Embryonic facial prominence (tissue), 1 donor: ENCODE data around the gene KRTAP5-9.
"Not testable (repeated sequence)": the region's sequence is repeated elsewhere in the genome, so short reads cannot be mapped to it uniquely, and the experiment has no call there.

Source experiments
- DNase-seq: peaks from one replicate; pipeline ENCODE4 v3.0.0-alpha.2; 2016; ENCODE audit errors: extremely low spot score

Gene KRTAP5-9

DNA sequence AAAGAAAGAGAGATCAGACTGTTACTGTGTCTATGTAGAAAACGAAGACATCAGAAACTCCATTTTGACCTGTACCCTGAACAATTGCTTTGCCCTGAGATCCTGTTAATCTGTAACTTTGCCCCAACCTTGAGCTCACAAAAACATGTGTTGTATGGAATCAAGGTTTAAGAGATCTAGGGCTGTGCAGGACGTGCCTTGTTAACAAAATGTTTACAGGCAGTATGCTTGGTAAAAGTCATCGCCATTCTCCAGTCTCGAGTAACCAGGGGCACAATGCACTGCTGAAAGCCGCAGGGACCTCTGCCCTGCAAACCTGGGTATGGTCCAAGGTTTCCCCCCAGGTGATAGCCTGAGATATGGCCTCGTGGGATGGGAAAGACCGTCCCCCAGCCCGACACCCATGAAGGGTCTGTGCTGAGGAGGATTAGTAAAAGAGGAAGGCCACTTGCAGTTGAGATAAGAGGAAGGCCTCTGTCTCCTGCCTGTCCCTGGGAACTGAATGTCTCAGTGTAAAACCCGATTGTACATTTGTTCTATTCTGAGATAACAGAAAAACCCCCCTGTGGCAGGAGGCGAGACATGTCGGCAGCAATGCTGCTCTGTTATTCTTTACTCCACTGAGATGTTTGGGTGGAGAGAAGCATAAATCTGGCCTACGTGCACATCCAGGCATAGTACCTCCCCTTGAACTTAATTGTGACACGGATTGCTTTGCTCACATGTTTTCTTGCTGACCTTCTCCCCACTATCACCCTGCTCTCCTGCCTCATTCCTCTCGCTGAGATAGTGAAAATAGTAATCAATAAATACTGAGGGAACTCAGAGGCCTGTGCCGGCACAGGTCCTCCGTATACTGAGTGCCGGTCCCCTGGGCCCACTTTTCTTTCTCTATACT, 13.3 kb upstream of the KRTAP5-9 start:
- DNase-seq = not testable (repeated sequence)

DNA sequence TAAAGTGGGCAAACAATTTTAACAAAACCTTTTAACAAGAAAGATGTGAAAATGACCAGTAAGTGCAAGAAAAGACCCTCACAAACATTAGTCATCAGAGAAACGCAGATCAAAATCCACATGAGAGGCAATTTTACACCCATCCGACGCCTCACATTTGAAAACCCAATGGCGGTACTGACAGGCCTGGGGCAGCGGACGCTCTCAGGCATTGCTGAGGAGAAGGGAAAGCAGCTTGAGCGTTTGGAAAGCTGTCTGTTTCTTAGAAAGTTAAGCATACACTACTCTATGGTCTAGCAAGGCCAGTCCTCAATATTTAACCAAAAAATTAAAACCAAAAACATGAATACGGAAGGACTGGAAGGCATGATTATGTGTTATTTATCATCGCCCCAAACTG, 12.4 kb upstream of the KRTAP5-9 start:
- DNase-seq = no peak

GRCh38 chr11:71537537-71537936, 10.7 kb upstream of the KRTAP5-9 start:
- DNase-seq = no peak

DNA sequence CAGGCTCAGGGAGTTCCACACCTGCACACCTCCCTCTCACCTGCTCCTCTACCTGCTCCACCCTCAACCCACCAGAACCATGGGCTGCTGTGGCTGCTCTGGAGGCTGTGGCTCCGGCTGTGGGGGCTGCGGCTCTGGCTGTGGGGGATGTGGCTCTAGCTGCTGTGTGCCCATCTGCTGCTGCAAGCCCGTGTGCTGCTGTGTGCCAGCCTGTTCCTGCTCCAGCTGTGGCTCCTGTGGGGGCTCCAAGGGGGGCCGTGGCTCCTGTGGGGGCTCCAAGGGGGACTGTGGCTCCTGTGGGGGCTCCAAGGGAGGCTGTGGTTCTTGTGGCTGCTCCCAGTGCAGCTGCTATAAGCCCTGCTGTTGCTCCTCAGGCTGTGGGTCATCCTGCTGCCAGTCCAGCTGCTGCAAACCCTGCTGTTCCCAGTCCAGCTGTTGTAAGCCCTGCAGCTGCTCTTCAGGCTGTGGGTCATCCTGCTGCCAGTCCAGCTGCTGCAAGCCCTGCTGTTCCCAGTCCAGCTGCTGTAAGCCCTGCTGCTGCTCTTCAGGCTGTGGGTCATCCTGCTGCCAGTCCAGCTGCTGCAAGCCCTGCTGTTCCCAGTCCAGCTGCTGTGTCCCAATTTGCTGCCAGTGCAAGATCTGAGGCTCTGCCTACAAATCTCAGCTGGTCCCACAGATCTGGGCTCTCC, 10.1 kb upstream of the KRTAP5-9 start, which contains the start of gene KRTAP5-8:
Gene KRTAP5-8, plus strand, starts transcription at position 49 of the 689 bp plus-strand sequence. Its CDS starts 31 bp downstream, at position 80.
- DNase-seq = not testable (repeated sequence)

- DNase-seq = no peak
These were observed 9.6 kb upstream of the KRTAP5-9 start for GRCh38 chr11:71538666-71538990.

- DNase-seq = no peak
These were observed 9.2 kb upstream of the KRTAP5-9 start for GRCh38 chr11:71539017-71539416.

DNA sequence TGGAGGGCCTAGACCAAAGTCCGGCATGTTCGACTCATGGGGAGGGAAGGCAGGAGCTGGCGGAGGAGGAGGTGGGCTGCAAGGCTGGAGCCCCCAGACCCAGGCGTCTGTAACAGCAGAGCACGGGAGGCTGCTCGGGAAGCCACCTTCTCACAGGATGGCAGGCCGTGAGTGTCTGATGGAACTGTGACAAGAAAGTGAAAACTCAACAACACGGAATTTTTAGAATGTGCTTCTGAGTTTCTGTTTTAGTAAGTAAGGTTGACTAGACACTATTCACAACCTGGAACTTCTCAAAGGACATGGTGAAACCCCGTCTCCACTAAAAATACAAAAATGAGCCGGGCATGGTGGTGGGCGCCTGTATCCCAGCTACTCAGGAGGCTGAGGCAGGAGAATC, 8.2 kb upstream of the KRTAP5-9 start:
- not testable (repeated sequence) for DNase-seq

DNA sequence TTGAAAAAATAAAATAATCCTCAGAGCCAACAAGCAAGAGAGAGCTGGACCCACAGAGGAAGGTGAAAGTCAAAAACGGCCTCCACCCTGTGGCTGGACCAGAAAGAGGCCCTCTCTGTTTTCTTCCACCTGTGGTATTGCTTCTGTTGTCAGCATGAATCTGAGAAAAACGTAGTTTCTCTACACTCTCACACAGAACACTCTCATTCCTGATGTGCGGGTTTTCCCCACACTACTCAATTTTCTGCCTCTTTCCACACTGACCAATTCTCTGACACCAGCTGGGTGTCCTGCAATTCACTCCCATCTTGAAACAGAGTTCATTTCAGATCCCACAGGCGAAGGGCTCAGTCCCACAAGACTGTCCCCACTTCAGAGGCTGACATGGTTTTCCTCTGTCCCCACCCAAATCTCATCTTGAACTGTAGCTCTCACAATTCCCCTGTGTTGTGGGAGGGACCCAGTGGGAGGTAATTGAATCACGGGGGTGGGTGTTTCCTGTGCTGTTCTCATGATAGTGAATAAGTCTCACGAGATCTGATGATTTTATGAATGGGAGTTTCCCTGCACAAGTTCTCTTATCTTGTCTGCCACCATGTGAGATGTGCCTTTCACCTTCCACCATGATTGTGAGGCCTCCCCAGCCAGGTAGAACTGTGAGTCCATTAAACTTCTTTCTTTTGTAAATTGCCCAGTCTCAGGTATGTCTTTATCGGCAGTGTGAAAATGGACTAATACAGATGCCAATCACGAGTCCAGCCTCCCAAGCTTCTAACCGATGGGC, 7.5 kb upstream of the KRTAP5-9 start:
- not testable (repeated sequence) for DNase-seq

DNA sequence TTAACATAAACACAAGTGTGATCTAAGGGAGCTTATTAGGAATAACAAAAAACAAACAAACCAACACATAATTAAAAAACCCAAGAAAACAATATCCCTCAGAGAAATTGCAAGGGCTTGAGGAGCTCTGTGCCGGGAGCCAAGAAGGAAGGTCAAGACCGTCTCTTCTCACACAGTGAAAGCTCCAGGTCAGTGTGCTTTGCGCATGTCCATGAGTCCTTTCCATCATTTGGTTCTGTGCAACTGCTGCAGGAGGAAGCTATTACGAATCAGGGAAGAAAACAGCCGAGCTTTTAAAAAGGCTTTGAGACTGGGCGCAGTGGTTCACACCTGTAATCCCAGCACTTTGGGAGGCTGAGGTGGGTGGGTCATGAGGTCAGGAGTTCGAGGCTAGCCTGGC, 5.8 kb upstream of the KRTAP5-9 start:
- no peak for DNase-seq

DNA sequence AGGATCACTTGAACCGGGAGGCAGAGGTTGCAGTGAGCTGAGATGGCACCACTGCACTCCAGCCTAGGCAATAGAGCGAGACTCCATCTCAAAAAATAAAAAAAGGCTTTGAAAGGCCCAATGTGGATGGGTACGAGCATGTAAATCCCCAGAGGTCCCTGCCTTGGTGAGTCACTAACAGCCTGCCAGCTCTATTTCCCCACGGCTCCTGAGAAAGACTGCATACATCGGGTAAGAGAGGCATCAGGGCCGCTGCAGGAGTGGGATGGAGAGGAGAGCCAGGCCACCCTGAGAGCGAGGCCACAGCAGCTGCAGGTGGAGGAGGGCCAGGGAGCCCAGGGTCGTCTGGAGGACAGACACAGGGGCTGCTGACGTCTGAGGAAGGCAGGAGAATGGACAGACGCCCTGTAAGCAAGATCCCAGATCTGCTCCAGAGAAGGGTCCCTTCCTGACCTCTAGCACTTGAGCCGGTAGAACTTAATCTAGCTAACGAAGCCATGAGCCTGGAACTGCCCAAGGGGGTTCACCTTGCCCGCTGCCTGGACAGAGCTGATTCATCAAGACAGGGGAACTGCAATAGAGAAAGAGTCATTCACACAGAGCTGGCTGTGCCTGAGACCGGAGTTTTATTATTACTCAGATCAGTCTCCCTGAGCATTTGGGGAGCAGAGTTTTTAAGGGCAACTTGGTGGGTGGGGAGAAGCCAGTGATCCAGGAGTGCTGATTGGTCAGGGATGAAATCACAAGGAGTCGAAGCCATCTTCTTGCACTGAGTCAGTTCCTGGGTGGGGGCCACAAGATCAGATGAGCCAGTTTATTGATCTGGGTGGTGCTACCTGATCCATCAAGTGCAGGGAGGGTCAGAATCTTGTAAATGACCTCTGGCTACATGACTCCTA, 5.1 kb upstream of the KRTAP5-9 start:
- no peak for DNase-seq

- no peak for DNase-seq
These were observed 4.4 kb upstream of the KRTAP5-9 start for GRCh38 chr11:71543866-71544265.

- DNase-seq = no peak
These were observed 3.5 kb upstream of the KRTAP5-9 start for GRCh38 chr11:71544525-71545214.

- DNase-seq = no peak
These were observed 2.7 kb upstream of the KRTAP5-9 start for GRCh38 chr11:71545405-71545966.

DNA sequence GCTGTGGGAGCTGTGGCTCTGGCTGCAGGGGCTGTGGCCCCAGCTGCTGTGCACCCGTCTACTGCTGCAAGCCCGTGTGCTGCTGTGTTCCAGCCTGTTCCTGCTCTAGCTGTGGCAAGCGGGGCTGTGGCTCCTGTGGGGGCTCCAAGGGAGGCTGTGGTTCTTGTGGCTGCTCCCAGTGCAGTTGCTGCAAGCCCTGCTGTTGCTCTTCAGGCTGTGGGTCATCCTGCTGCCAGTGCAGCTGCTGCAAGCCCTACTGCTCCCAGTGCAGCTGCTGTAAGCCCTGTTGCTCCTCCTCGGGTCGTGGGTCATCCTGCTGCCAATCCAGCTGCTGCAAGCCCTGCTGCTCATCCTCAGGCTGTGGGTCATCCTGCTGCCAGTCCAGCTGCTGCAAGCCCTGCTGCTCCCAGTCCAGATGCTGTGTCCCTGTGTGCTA, 514 bp downstream of the KRTAP5-9 start:
- no peak for DNase-seq

DNA sequence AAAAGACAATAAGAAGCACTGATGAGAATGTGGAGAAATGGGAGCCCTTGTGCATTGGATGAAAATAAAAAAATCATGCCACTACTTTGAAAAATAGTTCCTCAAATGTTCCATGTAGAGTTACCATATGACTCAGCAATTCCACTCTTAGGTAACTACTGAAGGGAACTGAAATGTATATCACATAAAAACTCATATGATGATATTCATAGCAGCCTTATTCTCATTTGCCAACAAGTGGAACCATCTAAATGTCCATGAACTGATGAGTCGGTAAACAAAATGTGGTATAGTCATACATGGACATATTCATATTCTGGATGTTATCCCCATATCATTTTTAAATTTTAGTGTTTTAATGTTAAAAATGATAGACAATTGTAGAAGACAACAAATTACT, 3.5 kb downstream of the KRTAP5-9 start:
- DNase-seq = no peak

- DNase-seq = no peak
These were observed 6.8 kb downstream of the KRTAP5-9 start for GRCh38 chr11:71554996-71555395.

DNA sequence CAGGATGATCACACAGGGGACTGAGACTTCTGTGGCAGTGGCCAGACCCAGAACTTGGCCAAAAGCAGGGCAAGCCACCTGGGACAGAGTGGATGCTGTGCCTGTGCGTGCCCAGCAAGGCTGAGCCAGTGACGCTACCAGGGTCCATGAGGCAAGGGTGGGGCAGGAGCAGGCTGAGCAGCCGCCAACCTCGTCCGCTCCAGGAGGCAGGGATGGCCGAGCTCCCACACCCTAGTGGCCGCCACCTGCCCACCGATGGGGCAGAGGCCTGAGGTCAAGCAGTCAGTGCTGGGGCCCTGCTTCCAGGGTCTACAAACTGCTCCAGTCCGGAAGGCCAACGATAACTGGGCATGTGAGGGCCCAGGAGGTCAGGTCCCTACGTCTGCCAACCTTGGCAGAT, 7.3 kb downstream of the KRTAP5-9 start:
- no peak for DNase-seq

GRCh38 chr11:71556018-71556417, 7.8 kb downstream of the KRTAP5-9 start:
- DNase-seq = no peak

GRCh38 chr11:71557257-71557656, 9.0 kb downstream of the KRTAP5-9 start:
- no peak for DNase-seq

- DNase-seq = no peak
These were observed 10.8 kb downstream of the KRTAP5-9 start for GRCh38 chr11:71558996-71559395.
